Upper lobe of left lung (tissue), 4 donors: ENCODE data around the gene TBXAS1.

Experiments used
- EP300 ChIP-seq, 4 donors: sonication (generic); formaldehyde crosslinking; IDR thresholded peaks; one replicate each; pipeline ENCODE4 v1.5.1; 2017; ENCODE audit warnings: antibody characterized with exemption in 4 of 4, control low read depth in 2 of 4
- POLR2AphosphoS5 ChIP-seq, 2 donors: sonication (generic); formaldehyde crosslinking; IDR thresholded peaks; one replicate each; pipeline ENCODE4 v1.5.1; 2017; ENCODE audit warnings: antibody characterized with exemption in 2 of 2
- TF ChIP-seq, protein P1 (sequence below), 6 experiments: fragments of 450-650 bp in 4 of 6; fragments of 200-600 bp in 2 of 6; sonication (generic) in 2 of 6; IDR thresholded peaks; one replicate each; pipeline ENCODE4 v1.5.1; 2016 to 2019; ENCODE audit warnings: antibody characterized with exemption in 6 of 6

DNA sequence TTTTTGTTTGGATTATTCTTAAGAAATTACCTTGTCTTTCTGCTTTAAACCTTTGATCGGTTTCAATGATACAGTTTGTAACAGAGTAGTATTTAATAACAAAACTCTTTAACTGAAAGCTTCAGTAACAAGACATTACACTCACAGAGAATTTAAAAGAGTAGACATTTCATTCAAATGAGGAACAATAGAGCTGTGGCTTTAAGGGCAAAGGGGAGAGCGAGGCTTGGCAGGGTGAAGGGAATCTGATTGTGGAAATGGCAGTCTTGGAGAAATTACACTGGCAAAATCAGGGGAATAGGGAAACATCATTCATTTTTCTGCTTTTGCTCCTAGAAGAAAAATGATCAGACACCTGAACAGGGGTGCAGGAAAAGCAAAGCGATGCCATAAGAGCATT, 46.1 kb upstream of the TBXAS1 start:
- TF ChIP-seq, protein P1, sequence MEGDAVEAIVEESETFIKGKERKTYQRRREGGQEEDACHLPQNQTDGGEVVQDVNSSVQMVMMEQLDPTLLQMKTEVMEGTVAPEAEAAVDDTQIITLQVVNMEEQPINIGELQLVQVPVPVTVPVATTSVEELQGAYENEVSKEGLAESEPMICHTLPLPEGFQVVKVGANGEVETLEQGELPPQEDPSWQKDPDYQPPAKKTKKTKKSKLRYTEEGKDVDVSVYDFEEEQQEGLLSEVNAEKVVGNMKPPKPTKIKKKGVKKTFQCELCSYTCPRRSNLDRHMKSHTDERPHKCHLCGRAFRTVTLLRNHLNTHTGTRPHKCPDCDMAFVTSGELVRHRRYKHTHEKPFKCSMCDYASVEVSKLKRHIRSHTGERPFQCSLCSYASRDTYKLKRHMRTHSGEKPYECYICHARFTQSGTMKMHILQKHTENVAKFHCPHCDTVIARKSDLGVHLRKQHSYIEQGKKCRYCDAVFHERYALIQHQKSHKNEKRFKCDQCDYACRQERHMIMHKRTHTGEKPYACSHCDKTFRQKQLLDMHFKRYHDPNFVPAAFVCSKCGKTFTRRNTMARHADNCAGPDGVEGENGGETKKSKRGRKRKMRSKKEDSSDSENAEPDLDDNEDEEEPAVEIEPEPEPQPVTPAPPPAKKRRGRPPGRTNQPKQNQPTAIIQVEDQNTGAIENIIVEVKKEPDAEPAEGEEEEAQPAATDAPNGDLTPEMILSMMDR (IDR thresholded peaks at IDR 0.05) = no peak
- TF ChIP-seq POLR2AphosphoS5 (IDR thresholded peaks at IDR 0.05) (no peak), EP300 (IDR thresholded peaks at IDR 0.05) (no peak)
